Activated B cell treated with CpG ODN at 0.5 μM for 24 hours (primary cell): ENCODE results near the gene RHOA. TPM values are rescaled to one million over a fixed set of nuclear protein-coding genes. Genes with fewer than 3 reads are reported as not detected.

Source experiments
- ATAC-seq: fragments of 200-7000 bp; cut with Tn5 transposase; one replicate; pipeline ENCODE4 v1.10.0; 2021; ENCODE audit warnings: low read depth, mild to moderate bottlenecking, moderate library complexity
- CTCF ChIA-PET: fragments of 350-600 bp; sonication (Branson Sonifier 250); formaldehyde crosslinking; loops from one replicate; lab custom pipeline; 2021; ENCODE audit warnings: antibody characterized with exemption; lab: Charles Lee
- POLR2A ChIA-PET: fragments of 350-600 bp; sonication (Branson Sonifier 250); formaldehyde crosslinking; loops from one replicate; lab custom pipeline; 2021; ENCODE audit warnings: antibody characterized with exemption; lab: Charles Lee
- DNase-seq: peaks from one replicate; pipeline ENCODE4 v3.0.0; 2022
- H3K27ac Mint-ChIP-seq: one replicate; pipeline ENCODE4 v1.8.0; 2020; ENCODE audit warnings: mixed read lengths
- H3K27me3 Mint-ChIP-seq: one replicate; pipeline ENCODE4 v1.8.0; 2021; ENCODE audit warnings: mixed read lengths
- H3K36me3 Mint-ChIP-seq: one replicate; pipeline ENCODE4 v1.8.0; 2021; ENCODE audit warnings: low read depth, mixed read lengths
- H3K4me1 Mint-ChIP-seq: one replicate; pipeline ENCODE4 v1.8.0; 2021; ENCODE audit warnings: mixed read lengths
- H3K4me3 Mint-ChIP-seq: one replicate; pipeline ENCODE4 v1.8.0; 2020; ENCODE audit warnings: mild to moderate bottlenecking, mixed read lengths
- H3K9me3 Mint-ChIP-seq: one replicate; pipeline ENCODE4 v1.8.0; 2020; ENCODE audit warnings: mixed read lengths
- intact Hi-C: fragments of 100-400 bp; cut with micrococcal nuclease; formaldehyde crosslinking; loops from one replicate; pipeline ENCODE4 v1.15.1; 2024
- total RNA-seq: library from RNA; stranded (reverse); gene quantifications from 2 replicates; pipeline ENCODE4 v1.2.3, GENCODE V29; 2022
- TF ChIP-seq, protein P1 (sequence below): fragments of 200-600 bp; IDR thresholded peaks from one replicate; pipeline ENCODE4 v1.8.0; 2022; ENCODE audit warnings: antibody characterized with exemption, mild to moderate bottlenecking

The RHOA gene
- total RNA-seq, 1 donor from 2014 or later: 399 TPM

DNA sequence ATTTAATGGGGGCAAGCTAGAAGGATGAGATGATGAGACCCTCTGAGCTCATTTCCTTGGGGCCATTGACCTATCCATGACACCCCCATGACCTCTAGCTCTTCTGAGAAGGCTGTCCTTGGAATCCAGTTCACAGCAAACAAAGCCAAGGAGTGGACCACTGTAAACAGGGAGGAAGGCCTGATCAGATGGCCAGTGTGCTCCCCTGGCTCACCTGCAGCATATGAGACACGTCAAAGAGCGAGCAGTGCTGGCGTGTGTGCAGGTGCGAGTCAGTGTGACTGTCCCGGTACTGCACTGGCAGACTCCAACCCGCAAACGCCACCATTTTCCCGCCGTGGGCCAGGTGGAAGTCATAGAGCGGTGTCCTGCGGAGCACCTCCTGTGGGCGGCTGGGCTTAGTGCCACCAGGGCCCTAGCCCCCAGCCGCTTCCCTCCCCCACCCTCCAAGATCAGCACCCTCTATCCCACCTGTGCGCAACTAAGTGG lies 10.2 kb upstream of the RHOA start:
- peaks cover 30% of the 10 kb centered on the region for H3K4me1 Mint-ChIP-seq

DNA sequence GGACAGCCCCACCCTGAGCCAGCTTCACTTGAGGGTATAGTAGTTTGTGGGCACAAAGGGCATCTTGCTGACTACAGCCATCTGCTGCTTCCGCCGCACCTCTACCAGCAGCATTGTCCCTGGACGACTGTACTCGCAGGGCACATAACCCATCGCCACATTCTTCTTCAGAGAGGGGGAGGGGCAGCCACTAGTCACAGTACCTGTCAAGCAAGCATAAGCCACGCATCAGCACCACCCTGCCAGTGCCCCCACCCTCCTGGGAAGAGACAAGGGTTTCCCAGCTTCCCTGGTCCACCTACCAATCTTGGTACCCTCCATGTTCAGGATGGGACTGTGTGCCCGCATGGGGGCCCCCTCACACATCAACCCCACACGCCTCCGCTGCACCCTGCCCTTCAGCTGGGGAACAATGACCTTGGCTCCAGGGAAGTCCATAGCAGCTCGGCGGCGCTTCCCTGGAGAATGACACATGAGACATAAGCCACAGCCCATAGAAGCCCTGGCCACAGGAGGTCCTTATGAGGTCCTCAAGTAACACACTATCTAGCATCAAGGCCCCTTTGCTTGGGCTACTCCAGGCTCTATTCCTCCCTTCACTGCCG lies 5.8 kb upstream of the RHOA start:
- peaks cover 62% of the 10 kb centered on the region for H3K4me1 Mint-ChIP-seq
- no peak overlapping the region for H3K4me3 Mint-ChIP-seq
- no peaks in the 10 kb centered on the region for H3K9me3 Mint-ChIP-seq
- H3K36me3 Mint-ChIP-seq: peaks cover 24% of the 10 kb centered on the region
- DNase-seq (no peak), ATAC-seq (no peak)
- CTCF ChIA-PET: interaction anchor here (1.2 to 2.7 kb wide), 2 partner anchors 31 to 78 kb away, joined by 4 to 22 read pairs; partner anchors contain the start of gene USP4
- H3K27me3 Mint-ChIP-seq: no peaks in the 10 kb centered on the region
- TF ChIP-seq, protein P1, sequence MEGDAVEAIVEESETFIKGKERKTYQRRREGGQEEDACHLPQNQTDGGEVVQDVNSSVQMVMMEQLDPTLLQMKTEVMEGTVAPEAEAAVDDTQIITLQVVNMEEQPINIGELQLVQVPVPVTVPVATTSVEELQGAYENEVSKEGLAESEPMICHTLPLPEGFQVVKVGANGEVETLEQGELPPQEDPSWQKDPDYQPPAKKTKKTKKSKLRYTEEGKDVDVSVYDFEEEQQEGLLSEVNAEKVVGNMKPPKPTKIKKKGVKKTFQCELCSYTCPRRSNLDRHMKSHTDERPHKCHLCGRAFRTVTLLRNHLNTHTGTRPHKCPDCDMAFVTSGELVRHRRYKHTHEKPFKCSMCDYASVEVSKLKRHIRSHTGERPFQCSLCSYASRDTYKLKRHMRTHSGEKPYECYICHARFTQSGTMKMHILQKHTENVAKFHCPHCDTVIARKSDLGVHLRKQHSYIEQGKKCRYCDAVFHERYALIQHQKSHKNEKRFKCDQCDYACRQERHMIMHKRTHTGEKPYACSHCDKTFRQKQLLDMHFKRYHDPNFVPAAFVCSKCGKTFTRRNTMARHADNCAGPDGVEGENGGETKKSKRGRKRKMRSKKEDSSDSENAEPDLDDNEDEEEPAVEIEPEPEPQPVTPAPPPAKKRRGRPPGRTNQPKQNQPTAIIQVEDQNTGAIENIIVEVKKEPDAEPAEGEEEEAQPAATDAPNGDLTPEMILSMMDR: no peak
- intact Hi-C loops: loop anchor here (10.0 kb wide), 2 partner anchors 527 to 703 kb away; partner anchors contain the start of genes IP6K2 and RBM6
- peak overlapping the region; percentile 94 for H3K27ac Mint-ChIP-seq
- POLR2A ChIA-PET: interaction anchor here (0.7 to 3.1 kb wide), 8 partner anchors 9 to 396 kb away, joined by 3 to 45 read pairs (median 7); partner anchors contain the start of genes DAG1, NDUFAF3 and USP4

More for the DNA sequence above, 10.2 kb upstream of the RHOA start:
- H3K4me3 Mint-ChIP-seq: peak overlapping the region; percentile 48
- ATAC-seq: no peak
- H3K27me3 Mint-ChIP-seq: no peaks in the 10 kb centered on the region
- intact Hi-C loops: no loop called here
- DNase-seq: no peak
- ChIA-PET CTCF (no interaction called here), POLR2A (interaction anchor here (0.5 to 1.5 kb wide), 4 partner anchors 19 to 82 kb away, joined by 4 to 7 read pairs (median 4); partner anchors contain the start of gene USP4)
- H3K36me3 Mint-ChIP-seq: peaks cover 32% of the 10 kb centered on the region
- TF ChIP-seq, protein P1: no peak
- no peaks in the 10 kb centered on the region for H3K9me3 Mint-ChIP-seq
- no peak overlapping the region for H3K27ac Mint-ChIP-seq

DNA sequence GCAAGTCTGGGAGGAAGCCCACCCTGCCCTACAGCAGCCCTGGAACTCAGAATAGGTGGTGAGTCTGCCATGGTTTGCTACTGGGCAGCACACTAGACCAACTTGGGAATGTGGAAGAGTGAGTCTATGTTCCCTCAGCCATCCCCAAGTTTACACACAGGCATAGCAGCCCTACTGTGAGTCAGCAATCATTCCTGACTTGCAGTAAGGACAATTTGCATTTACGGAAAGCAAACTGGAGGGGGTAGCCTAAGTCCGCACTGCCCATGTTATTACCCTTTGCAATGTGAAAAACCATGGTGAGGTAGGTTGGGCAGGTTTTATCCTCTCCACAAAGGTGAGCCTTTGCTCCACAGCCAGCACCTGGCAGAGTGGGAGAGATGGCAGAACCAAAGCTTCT lies 5.1 kb upstream of the RHOA start:
- Mint-ChIP-seq H3K4me1 (peaks cover 61% of the 10 kb centered on the region), H3K27me3 (no peaks in the 10 kb centered on the region), H3K4me3 (peak overlapping the region; percentile 67), H3K27ac (peak overlapping the region; percentile 94), H3K36me3 (peaks cover 30% of the 10 kb centered on the region), H3K9me3 (no peaks in the 10 kb centered on the region)
- TF ChIP-seq, protein P1: no peak
- intact Hi-C loops: loop anchor here (1.0 to 10.0 kb wide), 5 partner anchors 12 to 702 kb away; partner anchors contain the start of genes IP6K2, NICN1, RBM6 and USP4
- CTCF ChIA-PET: interaction anchor here (1.0 to 2.7 kb wide), 4 partner anchors 27 to 77 kb away, joined by 3 to 22 read pairs (median 4); partner anchors contain the start of gene USP4
- POLR2A ChIA-PET: interaction anchor here (0.5 to 3.1 kb wide), 12 partner anchors 9 to 410 kb away, joined by 3 to 45 read pairs (median 8); partner anchors contain the start of genes DAG1, NICN1, USP4 and WDR6
- ATAC-seq (no peak), DNase-seq (no peak)

DNA sequence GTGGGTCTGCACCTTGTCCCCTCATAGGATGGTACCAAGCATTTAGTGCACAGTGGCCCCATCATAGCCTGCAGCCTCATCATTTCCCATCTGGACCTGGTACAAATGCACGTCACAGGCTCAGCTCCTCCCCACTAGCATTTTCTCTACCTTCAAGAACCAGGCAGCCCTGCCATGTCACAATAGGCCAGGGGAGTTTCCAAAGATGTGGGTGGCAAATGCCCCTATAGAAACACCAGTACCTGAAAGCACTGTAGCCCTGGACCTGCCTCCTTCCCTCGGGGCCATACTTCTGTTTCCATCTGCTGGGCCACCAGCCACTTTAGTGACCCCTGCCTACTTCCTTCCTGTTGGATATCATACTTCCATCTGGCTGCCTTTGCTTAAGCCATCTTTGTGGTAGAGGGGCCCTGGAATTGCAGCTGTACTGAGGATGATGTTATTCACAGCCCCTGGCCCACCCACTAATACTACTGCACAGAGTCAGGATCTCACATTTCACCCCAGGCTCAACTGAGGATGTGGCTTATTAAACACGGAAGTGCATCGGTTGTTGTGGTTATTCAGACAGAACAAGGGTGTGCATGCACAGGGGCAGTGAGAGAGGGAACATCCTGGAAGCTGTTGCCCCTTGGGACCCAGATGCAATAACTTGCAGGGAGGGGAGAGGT lies 4.3 kb upstream of the RHOA start:
- peaks cover 33% of the 10 kb centered on the region for H3K36me3 Mint-ChIP-seq
- no peaks in the 10 kb centered on the region for H3K27me3 Mint-ChIP-seq
- ATAC-seq (peak; percentile 32), DNase-seq (peak; percentile 50)
- peak overlapping the region; percentile 67 for H3K4me3 Mint-ChIP-seq
- ChIA-PET POLR2A (interaction anchor here (0.5 to 3.1 kb wide), 19 partner anchors 10 to 947 kb away, joined by 3 to 45 read pairs (median 5); partner anchors contain the start of genes DAG1, NICN1, USP4 and WDR6), CTCF (interaction anchor here (0.8 to 2.7 kb wide), 8 partner anchors 28 to 323 kb away, joined by 3 to 22 read pairs (median 3); partner anchors contain the start of genes QRICH1 and USP4)
- H3K9me3 Mint-ChIP-seq: no peaks in the 10 kb centered on the region
- H3K27ac Mint-ChIP-seq: peak overlapping the region; percentile 94
- intact Hi-C loops: loop anchor here (1.0 to 10.0 kb wide), 6 partner anchors 13 to 701 kb away; partner anchors contain the start of genes IP6K2, NICN1, RBM6 and USP4
- H3K4me1 Mint-ChIP-seq: peaks cover 60% of the 10 kb centered on the region
- TF ChIP-seq, protein P1: no peak
